Left hindlimb (tissue), 1 donor: Measurements from ENCODE around the gene TNNT1.
A peak's percentile ranks its signal among the peaks of the same experiment; 100 is the strongest.

ENCODE experiments used
- DNase-seq: peaks from one replicate; pipeline ENCODE4 v3.0.0-alpha.2; 2018

TNNT1 gene

DNA sequence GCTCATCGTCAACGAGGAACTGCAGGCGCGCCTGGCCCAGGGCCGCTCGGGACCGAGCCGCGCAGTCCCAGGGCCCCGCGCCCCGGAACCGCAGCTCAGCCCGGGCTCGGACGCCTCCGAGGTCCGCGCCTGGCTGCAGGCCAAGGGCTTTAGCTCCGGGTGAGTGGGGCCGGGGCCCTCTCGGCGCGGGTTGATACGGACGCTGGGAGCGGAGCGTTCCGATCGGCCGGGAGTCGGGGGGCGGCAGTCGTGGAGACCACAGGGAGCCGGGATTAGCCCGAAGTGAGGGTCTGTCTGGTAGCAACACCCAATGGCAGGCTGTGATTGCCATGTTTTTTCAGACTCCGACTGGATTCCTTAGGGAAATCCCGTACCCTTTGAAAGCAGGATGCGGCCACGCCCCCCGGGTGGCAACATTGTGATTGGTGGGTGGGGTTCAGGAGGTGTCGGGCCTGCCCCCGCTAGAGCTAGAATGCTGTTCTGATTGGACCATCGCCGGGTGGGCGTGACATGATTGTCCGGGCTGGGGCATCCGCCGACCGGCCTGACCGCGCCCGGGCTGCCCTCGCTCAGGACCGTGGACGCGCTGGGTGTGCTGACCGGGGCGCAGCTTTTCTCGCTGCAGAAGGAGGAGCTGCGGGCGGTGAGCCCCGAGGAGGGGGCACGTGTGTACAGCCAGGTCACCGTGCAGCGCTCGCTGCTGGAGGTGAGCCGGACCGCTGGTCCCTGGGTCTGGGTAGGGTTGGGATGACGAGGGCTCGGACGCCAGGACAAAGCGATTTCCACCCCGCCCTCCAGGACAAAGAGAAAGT lies 62.1 kb downstream of the TNNT1 start:
- peak; percentile 88 for DNase-seq

DNA sequence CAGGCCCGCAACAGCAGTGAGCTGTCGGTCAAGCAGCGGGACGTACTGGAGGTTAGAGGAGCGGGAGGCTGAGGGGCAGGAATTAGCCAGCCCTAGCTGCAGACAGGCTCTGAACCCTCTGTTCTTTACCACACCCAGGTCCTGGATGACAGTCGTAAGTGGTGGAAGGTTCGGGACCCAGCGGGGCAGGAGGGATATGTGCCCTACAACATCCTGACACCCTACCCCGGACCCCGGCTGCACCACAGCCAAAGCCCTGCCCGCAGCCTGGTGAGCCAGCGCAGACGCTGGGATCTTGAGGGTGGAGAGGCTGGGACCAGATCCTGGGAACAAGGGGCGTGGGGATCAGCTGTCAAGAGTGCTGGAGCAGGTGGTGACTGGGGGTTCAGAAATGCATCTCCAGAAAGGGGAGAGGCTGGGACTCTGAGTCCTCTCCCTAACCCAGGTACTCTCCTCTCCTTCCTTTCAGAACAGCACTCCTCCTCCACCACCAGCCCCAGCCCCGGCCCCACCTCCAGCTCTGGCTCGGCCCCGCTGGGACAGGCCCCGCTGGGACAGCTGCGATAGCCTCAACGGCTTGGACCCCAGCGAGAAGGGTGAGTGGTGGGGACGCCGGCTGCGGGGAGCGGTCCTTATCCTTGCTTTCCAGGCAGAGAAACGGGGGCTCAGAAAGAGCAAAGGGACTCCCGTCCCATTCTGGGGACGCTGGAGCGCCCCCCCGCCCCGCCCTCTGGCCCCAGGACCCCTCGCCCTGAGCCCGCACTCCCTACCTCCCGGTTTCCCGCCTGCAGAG lies 62.9 kb downstream of the TNNT1 start:
- no peak for DNase-seq

DNA sequence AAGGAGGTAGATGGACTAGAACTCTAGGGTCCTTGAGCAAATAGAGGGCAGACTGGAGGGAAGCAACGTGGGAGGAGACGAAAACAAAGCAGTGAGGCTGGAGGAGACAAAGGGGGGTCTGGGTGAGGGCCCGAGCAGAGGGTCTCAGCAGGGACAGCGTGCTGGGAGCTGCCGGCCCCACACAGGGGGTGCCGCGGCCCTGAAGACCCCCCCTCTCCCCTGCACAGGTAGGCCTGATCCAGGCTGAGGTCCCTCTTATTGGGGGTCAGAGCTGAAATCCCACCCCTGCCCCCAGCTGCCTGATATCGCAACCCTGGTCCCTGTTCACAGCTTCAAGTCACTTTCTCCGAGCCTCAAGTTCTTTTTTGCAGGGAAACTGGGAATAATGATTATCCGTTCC lies 64.6 kb downstream of the TNNT1 start:
- DNase-seq: no peak

DNA sequence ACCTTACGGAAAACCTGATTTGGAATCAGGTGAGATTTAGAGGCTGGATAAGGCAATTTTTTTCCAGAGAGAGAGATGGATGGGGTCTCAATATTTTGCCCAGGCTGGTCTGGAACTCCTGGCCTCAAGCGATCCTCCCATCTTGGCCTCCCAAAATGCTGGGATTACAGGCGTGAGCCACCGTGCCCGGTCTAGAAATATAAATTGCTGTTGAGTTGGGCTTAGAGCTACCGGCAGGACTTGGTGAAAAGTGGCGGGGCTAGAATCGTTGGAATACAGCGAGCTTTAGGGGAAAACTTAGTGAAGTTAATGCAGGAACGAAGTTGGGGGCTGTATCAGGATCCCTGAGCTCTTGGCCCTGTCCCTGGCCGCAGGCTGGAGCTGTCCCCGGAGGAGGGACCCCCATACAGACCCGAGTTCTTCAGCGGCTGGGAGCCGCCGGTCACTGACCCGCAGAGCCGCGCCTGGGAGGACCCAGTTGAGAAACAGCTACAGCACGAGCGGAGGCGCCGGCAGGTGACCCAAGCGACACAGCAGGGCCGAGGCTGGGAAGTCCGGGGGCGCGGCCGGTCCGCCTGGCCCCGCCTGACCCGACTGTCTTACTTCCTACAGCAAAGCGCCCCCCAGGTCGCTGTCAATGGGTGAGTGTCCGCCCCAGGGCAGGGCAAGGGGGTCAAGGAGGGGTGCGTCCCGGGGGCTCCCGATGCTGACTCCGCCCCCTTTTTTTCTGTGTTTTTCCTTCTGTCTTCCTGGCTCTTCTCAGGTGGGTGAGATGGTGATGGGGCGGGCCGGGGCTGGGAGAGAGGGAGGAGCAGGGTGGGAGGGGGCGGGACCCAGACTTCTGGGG lies 65.8 kb downstream of the TNNT1 start:
- DNase-seq: no peak
